GM18508 (cell line): Measurements from ENCODE around the gene MYO1H.

Source experiments
- ATAC-seq: cut with Tn5 transposase; IDR thresholded peaks from one replicate; pipeline ENCODE4 v1.9.1; 2021; ENCODE audit warnings: moderate number of reproducible peaks; ENCODE audit not compliant: insufficient read depth, unreplicated experiment

MYO1H gene

GRCh38 chr12:109488051-109488665, 140.5 kb downstream of the MYO1H start:
- ATAC-seq = no peak

GRCh38 chr12:109489016-109489954, 141.6 kb downstream of the MYO1H start:
- ATAC-seq = no peak

GRCh38 chr12:109489955-109490565, 142.4 kb downstream of the MYO1H start:
- ATAC-seq = no peak

- ATAC-seq = no peak
Observed at GRCh38 chr12:109491671-109492070, 144.0 kb downstream of the MYO1H start.

GRCh38 chr12:109492371-109492770, 144.7 kb downstream of the MYO1H start:
- no peak for ATAC-seq

- no peak for ATAC-seq
Observed at GRCh38 chr12:109493090-109493489, 145.4 kb downstream of the MYO1H start.

- ATAC-seq = no peak
Observed at GRCh38 chr12:109493938-109494337, 146.2 kb downstream of the MYO1H start.

GRCh38 chr12:109494348-109494881, 146.7 kb downstream of the MYO1H start:
- no peak for ATAC-seq

- ATAC-seq = no peak
Observed at GRCh38 chr12:109495012-109495411, 147.3 kb downstream of the MYO1H start.

GRCh38 chr12:109496306-109496705, 148.6 kb downstream of the MYO1H start:
- no peak for ATAC-seq

- no peak for ATAC-seq
Observed at GRCh38 chr12:109497675-109498074, 150.0 kb downstream of the MYO1H start.
